Calu3 (cell line): Measurements from ENCODE around the gene TTC6. TPM values are rescaled to one million over a fixed set of nuclear protein-coding genes. Genes with fewer than 3 reads are reported as not detected.
"Not testable (repeated sequence)": the region's sequence is repeated elsewhere in the genome, so short reads cannot be mapped to it uniquely, and the experiment has no call there.

Experiments
- BruUV-seq: library from RNA; stranded (reverse); fragments of 400-500 nt; replicated peaks from 2 replicates; lab custom pipeline; 2021; lab: Mats Ljungman, UMichigan
- CTCF ChIA-PET: fragments of 300-600 bp; sonication (Branson Sonifier 250); formaldehyde crosslinking; loops from one replicate; lab custom pipeline; 2022; ENCODE audit warnings: antibody characterized with exemption; lab: Charles Lee
- DNase-seq: peaks from one replicate; pipeline ENCODE4 v3.0.0; 2022
- H3K27ac Mint-ChIP-seq: one replicate; pipeline ENCODE4 v1.8.0; 2022; ENCODE audit warnings: mixed read lengths; ENCODE audit not compliant: unreplicated experiment
- H3K27me3 Mint-ChIP-seq: one replicate; pipeline ENCODE4 v1.8.0; 2022; ENCODE audit warnings: mixed read lengths; ENCODE audit not compliant: unreplicated experiment
- H3K36me3 Mint-ChIP-seq: one replicate; pipeline ENCODE4 v1.8.0; 2022; ENCODE audit warnings: mild to moderate bottlenecking, moderate library complexity, mixed read lengths; ENCODE audit not compliant: insufficient read depth, unreplicated experiment
- H3K4me1 Mint-ChIP-seq: one replicate; pipeline ENCODE4 v1.8.0; 2022; ENCODE audit warnings: mild to moderate bottlenecking, low read depth, mixed read lengths; ENCODE audit not compliant: unreplicated experiment
- H3K4me3 Mint-ChIP-seq: one replicate; pipeline ENCODE4 v1.8.0; 2022; ENCODE audit warnings: mild to moderate bottlenecking, low read depth, moderate library complexity, mixed read lengths; ENCODE audit not compliant: unreplicated experiment
- H3K9me3 Mint-ChIP-seq: one replicate; pipeline ENCODE4 v1.8.0; 2022; ENCODE audit warnings: low read depth, mixed read lengths; ENCODE audit not compliant: unreplicated experiment
- CTCF ChIP-seq: fragments of 200-600 bp; IDR thresholded peaks from one replicate; pipeline ENCODE4 v1.8.0; 2022; ENCODE audit warnings: antibody characterized with exemption; ENCODE audit not compliant: unreplicated experiment
- intact Hi-C: fragments of 100-400 bp; cut with micrococcal nuclease; formaldehyde crosslinking; loops from one replicate; pipeline ENCODE4 v1.10.0; 2022; ENCODE audit not compliant: unreplicated experiment
- total RNA-seq: library from RNA; stranded (reverse); gene quantifications from 2 replicates; pipeline ENCODE4 v1.2.3, GENCODE V29; 2022

Gene TTC6
- total RNA-seq, 1 experiment from 2014 or later: 13.8 TPM

DNA sequence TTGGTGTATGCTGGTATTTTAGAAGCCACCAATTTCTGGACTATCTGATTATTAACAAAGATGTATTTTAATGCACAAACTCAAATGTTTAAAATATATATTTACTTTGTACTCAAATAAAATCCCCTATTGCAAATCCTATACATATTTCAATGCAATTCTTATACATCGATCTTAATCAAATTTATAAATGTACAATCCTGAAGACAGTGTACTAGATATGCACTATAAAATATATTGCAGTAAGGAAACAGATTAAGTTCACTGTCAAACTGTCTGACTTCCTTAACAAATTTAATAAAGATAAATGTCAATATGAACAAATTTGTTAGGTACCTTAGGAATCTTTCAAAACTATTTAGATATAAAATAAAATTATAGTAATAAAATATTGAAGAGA is 44.3 kb upstream of the TTC6 start:
- no peaks in the 10 kb centered on the region for H3K27me3 Mint-ChIP-seq
- no peak overlapping the region for H3K27ac Mint-ChIP-seq
- intact Hi-C loops: no loop called here
- CTCF ChIA-PET: no interaction called here
- BruUV-seq: no TSS peak
- no peak for DNase-seq
- H3K9me3 Mint-ChIP-seq: no peaks in the 10 kb centered on the region
- H3K4me1 Mint-ChIP-seq: peaks cover 11% of the 10 kb centered on the region
- H3K4me3 Mint-ChIP-seq: no peak overlapping the region
- TF ChIP-seq CTCF: no peak
- peaks cover 12% of the 10 kb centered on the region for H3K36me3 Mint-ChIP-seq

DNA sequence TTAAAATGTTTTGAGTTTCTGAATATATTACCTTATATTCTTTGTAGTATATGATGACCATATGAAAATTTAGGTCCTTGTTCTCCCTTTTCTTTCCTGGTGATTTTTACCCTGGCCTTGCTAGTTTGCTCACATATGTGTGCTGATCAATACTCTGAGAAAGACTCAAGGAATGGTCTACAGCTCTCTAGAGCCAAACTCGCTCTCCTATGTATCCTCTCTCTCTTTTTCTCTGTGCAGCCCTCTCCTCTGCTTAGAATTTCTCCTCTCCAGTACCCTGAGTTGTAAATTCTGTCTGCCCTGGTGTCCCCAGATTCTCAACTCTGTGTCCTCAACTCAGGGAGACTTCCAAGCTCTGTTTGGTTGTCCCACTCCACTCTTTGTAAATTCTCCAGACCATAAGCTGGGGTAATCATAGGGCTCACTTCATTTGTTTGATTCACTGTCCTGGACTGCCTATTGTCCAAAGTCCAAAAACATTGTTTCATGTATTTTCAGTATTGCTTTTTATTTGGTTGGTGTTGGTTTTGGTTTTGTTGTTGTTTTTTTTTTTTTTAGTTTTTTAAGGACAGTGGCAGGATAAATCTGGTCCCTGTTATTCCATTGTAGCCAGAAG is 41.4 kb upstream of the TTC6 start:
- no peak for DNase-seq
- Mint-ChIP-seq H3K27ac (no peak overlapping the region), H3K36me3 (peaks cover 34% of the 10 kb centered on the region), H3K27me3 (no peaks in the 10 kb centered on the region), H3K4me3 (no peak overlapping the region), H3K4me1 (peaks cover 8% of the 10 kb centered on the region), H3K9me3 (peaks cover 2% of the 10 kb centered on the region)
- TF ChIP-seq CTCF: no peak
- no TSS peak for BruUV-seq
- CTCF ChIA-PET: no interaction called here
- intact Hi-C loops: no loop called here

- BruUV-seq, H3K27ac Mint-ChIP-seq, CTCF ChIA-PET, DNase-seq, H3K9me3 Mint-ChIP-seq, intact Hi-C loops, H3K4me3 Mint-ChIP-seq, H3K27me3 Mint-ChIP-seq, H3K4me1 Mint-ChIP-seq: not testable (repeated sequence)
- H3K36me3 Mint-ChIP-seq: peaks cover 36% of the 10 kb centered on the region
These were observed 39.8 kb upstream of the TTC6 start for GRCh38 chr14:37555596-37555995.

DNA sequence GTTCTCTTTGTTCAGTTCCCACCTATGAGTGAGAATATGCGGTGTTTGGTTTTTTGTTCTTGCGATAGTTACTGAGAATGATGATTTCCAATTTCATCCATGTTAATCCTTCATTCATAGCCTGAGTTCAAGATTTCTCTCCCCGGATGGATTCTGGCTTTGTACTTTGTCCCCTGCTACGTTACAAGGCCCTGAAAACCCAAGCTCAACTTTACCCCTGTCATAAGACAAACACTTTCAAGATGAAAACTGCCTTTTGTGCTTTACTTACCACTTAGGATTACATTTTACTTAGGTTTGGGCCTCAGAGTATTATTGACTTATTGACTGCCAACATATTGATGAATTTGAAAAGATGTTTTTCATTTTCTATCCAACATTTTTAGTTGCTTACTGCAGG is 36.7 kb upstream of the TTC6 start:
- Mint-ChIP-seq H3K27ac (no peak overlapping the region), H3K27me3 (no peaks in the 10 kb centered on the region), H3K36me3 (peaks cover 40% of the 10 kb centered on the region), H3K9me3 (peaks cover 2% of the 10 kb centered on the region), H3K4me1 (peaks cover 17% of the 10 kb centered on the region), H3K4me3 (no peak overlapping the region)
- TF ChIP-seq CTCF: no peak
- no TSS peak for BruUV-seq
- no peak for DNase-seq
- intact Hi-C loops: no loop called here
- CTCF ChIA-PET: interaction anchor here (1.0 kb wide), 1 partner anchor 12 kb away, joined by 3 read pairs; no protein-coding TSS in a partner anchor

- intact Hi-C loops: no loop called here
- peaks cover 41% of the 10 kb centered on the region for H3K36me3 Mint-ChIP-seq
- H3K4me3 Mint-ChIP-seq: no peak overlapping the region
- no peaks in the 10 kb centered on the region for H3K27me3 Mint-ChIP-seq
- no TSS peak for BruUV-seq
- CTCF ChIA-PET: interaction anchor here (0.5 to 1.0 kb wide), 2 partner anchors 12 to 450 kb away, joined by 3 read pairs; no protein-coding TSS in a partner anchor
- H3K27ac Mint-ChIP-seq: no peak overlapping the region
- H3K9me3 Mint-ChIP-seq: peaks cover 2% of the 10 kb centered on the region
- H3K4me1 Mint-ChIP-seq: peaks cover 17% of the 10 kb centered on the region
- DNase-seq: no peak
- TF ChIP-seq CTCF: no peak
These were observed 36.0 kb upstream of the TTC6 start for GRCh38 chr14:37559386-37559785.
